ENCODE measurements around the gene ADGRG7. TPM values are rescaled to one million over a fixed set of nuclear protein-coding genes. Genes with fewer than 3 reads are reported as not detected.
A peak's percentile ranks its signal among the peaks of the same experiment; 100 is the strongest.

Gene ADGRG7
- total RNA-seq, 2 experiments from 2014 or later: not detected

DNA sequence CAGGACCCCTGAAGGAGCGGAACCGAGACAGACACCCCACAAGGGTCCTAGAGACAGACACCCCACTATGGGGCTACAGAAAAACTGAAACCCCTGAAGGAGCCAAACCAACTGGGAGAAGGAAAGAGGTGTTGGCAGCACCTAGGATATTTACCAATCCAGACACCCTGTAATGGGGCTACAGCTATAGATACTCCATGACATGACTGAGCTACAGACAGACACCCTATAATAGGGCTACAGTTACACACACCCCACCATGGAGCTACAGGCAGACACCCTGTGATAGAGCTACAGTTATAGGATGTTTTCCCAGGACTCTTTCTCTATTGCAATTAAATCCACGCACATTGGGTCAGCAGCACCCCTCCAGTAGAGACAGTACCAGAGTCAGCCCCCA lies 22.6 kb upstream of the ADGRG7 start:
- no peaks in the 10 kb centered on the region for H3K9me2 ChIP-seq (ENCODE audit: insufficient read depth, low read length)
- ChIA-PET CTCF (ENCODE audit: unreplicated experiment) (no interaction called here), POLR2A (no interaction called here)
- no peak for DNase-seq (ENCODE audit: low spot score)
- no peaks in the 10 kb centered on the region for H3K4me1 ChIP-seq (ENCODE audit: insufficient read depth, low read length, poor library complexity, severe bottlenecking)
- no peaks in the 10 kb centered on the region for H3K9me3 ChIP-seq (ENCODE audit: low read length)
- no peak for TF ChIP-seq EZH2phosphoT487 (IDR thresholded peaks at IDR 0.05; ENCODE audit: borderline replicate concordance, low read depth, low read length)
- TF ChIP-seq, protein P1, sequence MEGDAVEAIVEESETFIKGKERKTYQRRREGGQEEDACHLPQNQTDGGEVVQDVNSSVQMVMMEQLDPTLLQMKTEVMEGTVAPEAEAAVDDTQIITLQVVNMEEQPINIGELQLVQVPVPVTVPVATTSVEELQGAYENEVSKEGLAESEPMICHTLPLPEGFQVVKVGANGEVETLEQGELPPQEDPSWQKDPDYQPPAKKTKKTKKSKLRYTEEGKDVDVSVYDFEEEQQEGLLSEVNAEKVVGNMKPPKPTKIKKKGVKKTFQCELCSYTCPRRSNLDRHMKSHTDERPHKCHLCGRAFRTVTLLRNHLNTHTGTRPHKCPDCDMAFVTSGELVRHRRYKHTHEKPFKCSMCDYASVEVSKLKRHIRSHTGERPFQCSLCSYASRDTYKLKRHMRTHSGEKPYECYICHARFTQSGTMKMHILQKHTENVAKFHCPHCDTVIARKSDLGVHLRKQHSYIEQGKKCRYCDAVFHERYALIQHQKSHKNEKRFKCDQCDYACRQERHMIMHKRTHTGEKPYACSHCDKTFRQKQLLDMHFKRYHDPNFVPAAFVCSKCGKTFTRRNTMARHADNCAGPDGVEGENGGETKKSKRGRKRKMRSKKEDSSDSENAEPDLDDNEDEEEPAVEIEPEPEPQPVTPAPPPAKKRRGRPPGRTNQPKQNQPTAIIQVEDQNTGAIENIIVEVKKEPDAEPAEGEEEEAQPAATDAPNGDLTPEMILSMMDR (conservative IDR thresholded peaks at IDR 0.05; ENCODE audit: low read length): no peak
- H2AFZ ChIP-seq (ENCODE audit: low read length): no peak overlapping the region
- no peak overlapping the region for H3K27ac ChIP-seq (ENCODE audit: low read depth, low read length, poor library complexity, severe bottlenecking)
- no TSS peak for BruUV-seq (replicated peaks)
- no peaks in the 10 kb centered on the region for H4K20me1 ChIP-seq (ENCODE audit: insufficient read depth, low read length)
- no peak overlapping the region for H3K4me3 ChIP-seq (ENCODE audit: low read depth, low read length, poor library complexity, severe bottlenecking)
- H3K79me2 ChIP-seq (ENCODE audit: insufficient read depth, low read depth, low read length): no peaks in the 10 kb centered on the region
- H3K36me3 ChIP-seq (ENCODE audit: insufficient read depth, low read length): no peaks in the 10 kb centered on the region
- H3K4me2 ChIP-seq (ENCODE audit: low read length): no peak overlapping the region
- intact Hi-C loops (cut with micrococcal nuclease; ENCODE audit: unreplicated experiment): no loop called here

DNA sequence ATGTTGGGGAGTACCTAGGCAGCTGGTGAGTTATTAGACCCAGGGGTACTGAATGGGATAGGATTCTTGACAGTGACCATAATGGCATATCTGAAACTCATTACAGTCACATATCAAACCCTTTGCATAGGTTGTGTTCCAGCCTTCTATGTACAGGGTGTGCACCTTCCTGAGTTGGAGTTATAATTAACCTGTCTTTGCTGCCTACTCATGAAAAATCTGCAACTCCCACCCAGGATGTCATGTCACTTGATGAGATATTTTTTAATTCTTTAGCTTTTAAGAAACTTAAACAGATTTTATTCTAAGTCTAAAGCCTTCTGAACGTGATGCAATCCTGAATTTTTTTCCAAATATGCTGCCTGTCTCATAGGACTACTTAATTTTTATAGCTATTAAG lies 21.1 kb upstream of the ADGRG7 start:
- H3K9me3 ChIP-seq (ENCODE audit: low read length): no peaks in the 10 kb centered on the region
- ChIA-PET CTCF (ENCODE audit: unreplicated experiment) (no interaction called here), POLR2A (interaction anchor here (0.7 to 0.8 kb wide), 2 partner anchors 13 to 271 kb away, joined by 3 read pairs; no protein-coding TSS in a partner anchor)
- TF ChIP-seq EZH2phosphoT487 (IDR thresholded peaks at IDR 0.05; ENCODE audit: borderline replicate concordance, low read depth, low read length): no peak
- TF ChIP-seq, protein P1 (conservative IDR thresholded peaks at IDR 0.05; ENCODE audit: low read length): no peak
- H3K79me2 ChIP-seq (ENCODE audit: insufficient read depth, low read depth, low read length): no peaks in the 10 kb centered on the region
- no peaks in the 10 kb centered on the region for H3K4me1 ChIP-seq (ENCODE audit: insufficient read depth, low read length, poor library complexity, severe bottlenecking)
- H3K4me2 ChIP-seq (ENCODE audit: low read length): no peak overlapping the region
- no peaks in the 10 kb centered on the region for H3K9me2 ChIP-seq (ENCODE audit: insufficient read depth, low read length)
- H3K36me3 ChIP-seq (ENCODE audit: insufficient read depth, low read length): no peaks in the 10 kb centered on the region
- no peak overlapping the region for H3K27ac ChIP-seq (ENCODE audit: low read depth, low read length, poor library complexity, severe bottlenecking)
- H3K4me3 ChIP-seq (ENCODE audit: low read depth, low read length, poor library complexity, severe bottlenecking): no peak overlapping the region
- intact Hi-C loops (cut with micrococcal nuclease; ENCODE audit: unreplicated experiment): no loop called here
- H2AFZ ChIP-seq (ENCODE audit: low read length): no peak overlapping the region
- no peaks in the 10 kb centered on the region for H4K20me1 ChIP-seq (ENCODE audit: insufficient read depth, low read length)
- no peak for DNase-seq (ENCODE audit: low spot score)
- BruUV-seq (replicated peaks): no TSS peak

DNA sequence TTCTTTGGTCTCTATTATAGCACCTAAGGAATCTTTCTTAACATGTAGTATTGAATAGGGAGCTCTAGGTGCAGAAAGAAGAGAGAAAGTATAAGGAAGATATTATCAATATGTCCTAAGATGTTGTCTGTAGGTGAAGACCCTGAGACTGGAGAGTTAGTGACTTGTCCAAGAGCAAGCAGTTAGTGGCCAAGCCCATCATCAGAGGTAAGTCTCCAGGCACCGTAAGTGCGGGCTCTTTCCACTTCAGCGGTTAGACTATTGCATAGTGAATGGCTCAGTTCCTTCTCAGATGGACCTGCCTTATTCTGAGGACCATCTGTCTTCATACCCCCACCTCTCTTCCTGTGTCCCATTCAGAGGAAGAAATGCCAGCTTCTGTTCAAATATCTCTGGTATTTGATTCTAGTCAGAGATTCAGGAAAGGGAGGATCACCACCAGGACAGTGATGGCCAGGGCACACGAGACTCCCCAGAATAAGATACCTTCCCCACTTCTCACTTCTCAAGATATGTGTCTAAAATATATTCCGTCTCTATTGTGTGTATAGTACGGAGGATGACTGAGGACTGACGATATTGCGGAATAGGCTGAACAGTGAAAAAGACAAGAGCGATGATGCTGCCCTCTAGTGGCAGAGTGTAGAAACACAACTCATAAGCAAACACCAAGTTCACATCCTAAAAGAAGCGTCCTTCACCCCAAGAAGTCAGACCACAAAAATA lies 19.1 kb upstream of the ADGRG7 start:
- Histone ChIP-seq H2AFZ (ENCODE audit: low read length) (peak overlapping the region; percentile 63), H3K9me3 (ENCODE audit: low read length) (no peaks in the 10 kb centered on the region), H3K4me2 (ENCODE audit: low read length) (peak overlapping the region; percentile 56), H3K27ac (ENCODE audit: low read depth, low read length, poor library complexity, severe bottlenecking) (no peak overlapping the region), H3K36me3 (ENCODE audit: insufficient read depth, low read length) (no peaks in the 10 kb centered on the region), H3K4me3 (ENCODE audit: low read depth, low read length, poor library complexity, severe bottlenecking) (no peak overlapping the region), H3K9me2 (ENCODE audit: insufficient read depth, low read length) (no peaks in the 10 kb centered on the region), H3K79me2 (ENCODE audit: insufficient read depth, low read depth, low read length) (no peaks in the 10 kb centered on the region), H3K4me1 (ENCODE audit: insufficient read depth, low read length, poor library complexity, severe bottlenecking) (no peaks in the 10 kb centered on the region), H4K20me1 (ENCODE audit: insufficient read depth, low read length) (no peaks in the 10 kb centered on the region)
- DNase-seq (ENCODE audit: low spot score): peak; percentile 68
- TF ChIP-seq, protein P1 (conservative IDR thresholded peaks at IDR 0.05; ENCODE audit: low read length): peak; percentile 95
- no peak for TF ChIP-seq EZH2phosphoT487 (IDR thresholded peaks at IDR 0.05; ENCODE audit: borderline replicate concordance, low read depth, low read length)
- intact Hi-C loops (cut with micrococcal nuclease; ENCODE audit: unreplicated experiment): loop anchor here (1.0 to 10.0 kb wide), 4 partner anchors 127 to 758 kb away; no protein-coding TSS in a partner anchor
- POLR2A ChIA-PET: interaction anchor here (0.5 to 1.5 kb wide), 2 partner anchors 9 to 478 kb away, joined by 3 to 4 read pairs; no protein-coding TSS in a partner anchor
- no TSS peak for BruUV-seq (replicated peaks)
- CTCF ChIA-PET (ENCODE audit: unreplicated experiment): interaction anchor here (1.4 kb wide), 1 partner anchor 252 kb away, joined by 3 read pairs; no protein-coding TSS in a partner anchor

All from OCI-LY7 (cell line).